ENCODE results near the gene IQCM.

The IQCM gene, protein sequence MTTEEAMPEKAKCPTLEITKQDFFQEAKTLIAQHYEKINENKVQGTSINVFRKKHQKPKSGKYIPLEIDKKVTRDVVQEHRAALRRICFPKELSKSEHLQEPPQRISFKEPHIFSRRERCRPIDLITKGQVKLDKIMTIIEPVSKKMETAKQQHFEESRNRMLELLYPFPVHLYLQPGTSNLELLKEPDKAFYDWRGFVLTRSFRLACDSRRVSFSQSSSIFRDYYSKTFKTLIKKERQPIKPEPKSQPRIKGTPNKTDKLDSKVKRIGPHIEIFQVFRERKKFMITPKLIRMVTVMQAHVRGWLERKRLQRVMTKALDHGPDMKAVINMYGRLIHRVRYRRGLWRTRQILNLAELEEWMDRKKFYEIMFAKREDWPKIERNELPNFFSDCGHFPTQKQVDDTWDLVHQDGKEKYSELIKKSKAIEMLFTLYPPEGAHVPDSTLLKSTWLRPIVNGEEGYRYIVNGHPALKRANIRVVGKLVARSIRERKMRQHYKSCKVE

DNA sequence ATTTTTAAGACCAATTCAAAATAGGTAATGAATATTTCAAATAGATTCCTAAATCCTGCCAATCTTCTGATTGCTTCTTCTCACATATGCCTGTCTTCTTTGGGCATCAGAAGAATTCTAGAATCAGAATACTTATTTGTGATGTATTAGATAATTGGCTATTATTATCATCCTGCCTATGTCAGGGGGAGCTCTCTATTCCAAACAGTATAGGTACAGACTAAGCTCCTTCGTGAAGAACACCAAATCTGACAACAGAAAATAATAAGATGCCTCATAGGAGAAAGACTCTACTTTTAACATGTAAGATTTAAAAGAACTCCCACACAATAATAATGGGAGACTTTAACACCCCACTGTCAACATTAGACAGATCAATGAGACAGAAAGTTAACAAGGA is at the start of gene IQCM:
Gene IQCM (minus strand): TSS at position 101 of the 400 bp plus-strand sequence. CDS start 73,152 bp downstream, outside the sequence.
- Histone ChIP-seq H3K27me3 (replicated peaks; ENCODE audit: control insufficient read depth, insufficient read depth, low read length) (no peaks in the 10 kb centered on the region), H3K36me3 (ENCODE audit: control insufficient read depth, insufficient read depth, low read length, severe bottlenecking) (no peaks in the 10 kb centered on the region), H3K9ac (ENCODE audit: low read length) (no peak within 1 kb of the TSS), H3K4me1 (ENCODE audit: control insufficient read depth, insufficient read depth, low read length) (no peaks in the 10 kb centered on the region), H3K9me3 (ENCODE audit: control insufficient read depth, low read length) (no peaks in the 10 kb centered on the region), H3K4me3 (ENCODE audit: low read length) (no peak within 1 kb of the TSS)
- DNase-seq (ENCODE audit: low read depth) = no peak

DNA sequence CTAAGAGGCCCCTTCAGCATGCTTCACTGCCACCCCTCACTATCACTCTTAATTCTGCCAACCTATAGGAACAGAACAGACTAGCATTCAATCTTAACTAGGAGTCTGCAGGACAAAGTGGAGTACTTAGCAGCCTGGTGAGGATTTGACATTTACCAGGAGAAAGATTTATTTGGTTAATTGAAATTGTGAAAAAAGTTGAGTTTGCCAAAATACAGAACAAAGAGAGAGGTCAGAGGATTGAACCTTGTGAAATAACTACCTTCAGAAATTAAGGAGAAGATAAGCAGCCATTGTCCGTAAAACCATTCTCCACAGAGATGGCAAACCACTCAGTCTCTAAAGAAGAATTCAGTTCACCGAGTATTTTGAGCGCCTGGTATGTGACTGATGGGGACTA is 41.8 kb upstream of the IQCM start:
- no peaks in the 10 kb centered on the region for H3K27me3 ChIP-seq (replicated peaks; ENCODE audit: control insufficient read depth, insufficient read depth, low read length)
- H3K9me3 ChIP-seq (ENCODE audit: control insufficient read depth, low read length) = peaks cover 4% of the 10 kb centered on the region
- H3K4me1 ChIP-seq (ENCODE audit: control insufficient read depth, insufficient read depth, low read length) = no peaks in the 10 kb centered on the region
- no peaks in the 10 kb centered on the region for H3K36me3 ChIP-seq (ENCODE audit: control insufficient read depth, insufficient read depth, low read length, severe bottlenecking)
- no peak for DNase-seq (ENCODE audit: low read depth)
- no peak overlapping the region for H3K4me3 ChIP-seq (ENCODE audit: low read length)
- H3K9ac ChIP-seq (ENCODE audit: low read length) = no peak overlapping the region

DNA sequence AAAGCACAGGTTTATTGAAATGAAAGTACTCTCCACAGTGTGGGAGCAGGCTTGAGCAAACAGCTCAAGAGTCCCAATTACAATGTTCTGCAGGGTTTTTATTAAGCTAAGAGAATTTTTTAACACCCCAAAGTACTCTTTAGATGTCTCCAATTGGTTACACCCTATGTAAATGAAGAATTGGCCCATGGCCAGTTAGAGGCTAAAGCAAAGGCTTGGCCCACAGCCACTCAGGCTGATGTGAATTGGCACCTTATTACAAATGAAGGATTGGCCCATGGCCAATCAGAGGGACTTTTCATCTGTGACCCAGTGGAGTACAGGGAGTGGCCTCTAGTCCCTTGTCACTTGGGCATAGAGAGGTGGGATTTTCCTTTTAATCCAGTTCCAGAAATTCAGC is 30.1 kb upstream of the IQCM start:
- Histone ChIP-seq H3K4me3 (ENCODE audit: low read length) (no peak overlapping the region), H3K36me3 (ENCODE audit: control insufficient read depth, insufficient read depth, low read length, severe bottlenecking) (no peaks in the 10 kb centered on the region), H3K27me3 (replicated peaks; ENCODE audit: control insufficient read depth, insufficient read depth, low read length) (no peaks in the 10 kb centered on the region), H3K4me1 (ENCODE audit: control insufficient read depth, insufficient read depth, low read length) (no peaks in the 10 kb centered on the region), H3K9ac (ENCODE audit: low read length) (no peak overlapping the region), H3K9me3 (ENCODE audit: control insufficient read depth, low read length) (no peaks in the 10 kb centered on the region)
- DNase-seq (ENCODE audit: low read depth) = no peak

DNA sequence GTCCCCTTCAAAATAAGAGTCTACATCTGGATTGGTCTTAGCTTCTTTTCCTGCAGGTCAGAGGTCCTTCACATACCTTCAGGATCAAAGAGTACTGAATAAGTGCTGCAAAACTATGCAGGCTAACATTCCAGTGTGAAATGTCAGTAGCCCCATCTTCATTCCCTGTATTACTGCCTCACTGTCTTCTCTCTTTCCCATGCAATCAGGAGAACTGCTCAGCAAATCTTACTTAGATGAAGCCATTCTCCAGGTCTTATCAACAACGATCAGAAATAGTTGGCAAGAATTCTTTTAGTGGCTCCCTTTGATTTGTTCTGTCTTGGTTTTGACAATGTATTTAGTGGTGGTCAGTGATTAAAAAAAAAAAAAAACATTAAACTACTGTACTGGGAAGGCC is 26.0 kb upstream of the IQCM start:
- Histone ChIP-seq H3K4me3 (ENCODE audit: low read length) (no peak overlapping the region), H3K27me3 (replicated peaks; ENCODE audit: control insufficient read depth, insufficient read depth, low read length) (no peaks in the 10 kb centered on the region), H3K36me3 (ENCODE audit: control insufficient read depth, insufficient read depth, low read length, severe bottlenecking) (no peaks in the 10 kb centered on the region), H3K4me1 (ENCODE audit: control insufficient read depth, insufficient read depth, low read length) (no peaks in the 10 kb centered on the region), H3K9me3 (ENCODE audit: control insufficient read depth, low read length) (no peaks in the 10 kb centered on the region), H3K9ac (ENCODE audit: low read length) (no peak overlapping the region)
- DNase-seq (ENCODE audit: low read depth) = no peak

DNA sequence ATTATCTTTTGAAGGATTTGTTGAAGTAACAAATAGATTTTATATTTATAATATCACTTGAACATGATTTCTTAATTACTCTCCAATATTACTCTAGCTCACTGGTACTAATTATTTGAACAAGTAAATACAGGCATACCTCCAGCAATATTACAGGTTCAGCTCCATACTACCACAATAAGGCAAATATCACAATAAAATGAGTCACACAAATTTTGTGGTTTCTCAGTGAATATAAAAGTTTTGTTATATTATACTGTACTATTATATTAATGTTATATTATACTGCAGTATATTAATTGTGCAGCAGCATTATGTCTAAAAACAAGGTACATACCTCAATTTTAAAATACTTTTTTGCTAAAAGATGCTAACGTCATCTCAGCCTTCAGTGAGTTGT is 22.4 kb upstream of the IQCM start:
- DNase-seq (ENCODE audit: low read depth) = no peak
- Histone ChIP-seq H3K9ac (ENCODE audit: low read length) (no peak overlapping the region), H3K36me3 (ENCODE audit: control insufficient read depth, insufficient read depth, low read length, severe bottlenecking) (no peaks in the 10 kb centered on the region), H3K9me3 (ENCODE audit: control insufficient read depth, low read length) (no peaks in the 10 kb centered on the region), H3K4me3 (ENCODE audit: low read length) (no peak overlapping the region), H3K27me3 (replicated peaks; ENCODE audit: control insufficient read depth, insufficient read depth, low read length) (no peaks in the 10 kb centered on the region), H3K4me1 (ENCODE audit: control insufficient read depth, insufficient read depth, low read length) (no peaks in the 10 kb centered on the region)

DNA sequence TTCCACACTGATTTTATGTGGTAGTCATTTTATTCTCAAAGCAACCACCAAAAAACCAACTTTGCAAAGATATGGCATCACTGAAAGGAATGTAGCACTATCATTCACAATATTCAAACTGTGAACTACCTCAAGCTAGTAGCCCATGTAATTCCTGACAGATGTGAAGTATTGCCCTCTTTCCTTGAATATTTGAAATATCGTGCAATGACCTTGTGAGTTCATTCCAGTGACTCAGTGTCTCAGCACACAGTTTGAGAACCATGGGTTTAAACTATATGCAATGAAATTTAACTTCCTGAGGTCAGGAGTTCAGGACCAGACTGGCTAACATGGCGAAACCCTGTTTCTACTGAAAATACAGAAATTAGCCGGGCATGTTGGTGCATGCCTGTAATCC is 20.9 kb upstream of the IQCM start:
- Histone ChIP-seq H3K9me3 (ENCODE audit: control insufficient read depth, low read length) (no peaks in the 10 kb centered on the region), H3K27me3 (replicated peaks; ENCODE audit: control insufficient read depth, insufficient read depth, low read length) (no peaks in the 10 kb centered on the region), H3K4me3 (ENCODE audit: low read length) (no peak overlapping the region), H3K36me3 (ENCODE audit: control insufficient read depth, insufficient read depth, low read length, severe bottlenecking) (no peaks in the 10 kb centered on the region), H3K9ac (ENCODE audit: low read length) (no peak overlapping the region), H3K4me1 (ENCODE audit: control insufficient read depth, insufficient read depth, low read length) (no peaks in the 10 kb centered on the region)
- DNase-seq (ENCODE audit: low read depth) = peak; percentile 26

DNA sequence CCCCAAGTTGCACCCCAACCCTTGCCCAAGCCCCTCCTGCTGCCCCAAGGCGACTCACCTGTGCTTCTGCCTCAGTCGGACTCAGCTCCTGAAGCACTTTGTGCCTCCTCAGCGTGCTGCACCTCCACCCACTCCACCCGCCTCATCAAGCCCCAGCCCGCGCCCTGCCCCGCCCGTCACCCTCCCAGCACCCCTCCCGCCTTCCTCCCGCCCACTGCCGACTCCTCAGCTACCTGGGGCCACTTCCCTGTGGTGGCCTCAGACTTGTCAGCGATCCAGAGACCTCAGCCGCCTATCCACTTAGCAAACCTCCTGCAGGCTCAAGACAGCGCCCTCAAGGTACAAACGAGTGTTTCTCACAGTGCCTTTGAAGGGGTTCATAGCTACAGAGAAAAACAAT is 19.6 kb upstream of the IQCM start:
- Histone ChIP-seq H3K4me1 (ENCODE audit: control insufficient read depth, insufficient read depth, low read length) (no peaks in the 10 kb centered on the region), H3K4me3 (ENCODE audit: low read length) (no peak overlapping the region), H3K36me3 (ENCODE audit: control insufficient read depth, insufficient read depth, low read length, severe bottlenecking) (no peaks in the 10 kb centered on the region), H3K27me3 (replicated peaks; ENCODE audit: control insufficient read depth, insufficient read depth, low read length) (no peaks in the 10 kb centered on the region), H3K9ac (ENCODE audit: low read length) (no peak overlapping the region), H3K9me3 (ENCODE audit: control insufficient read depth, low read length) (no peaks in the 10 kb centered on the region)
- DNase-seq (ENCODE audit: low read depth) = no peak

DNA sequence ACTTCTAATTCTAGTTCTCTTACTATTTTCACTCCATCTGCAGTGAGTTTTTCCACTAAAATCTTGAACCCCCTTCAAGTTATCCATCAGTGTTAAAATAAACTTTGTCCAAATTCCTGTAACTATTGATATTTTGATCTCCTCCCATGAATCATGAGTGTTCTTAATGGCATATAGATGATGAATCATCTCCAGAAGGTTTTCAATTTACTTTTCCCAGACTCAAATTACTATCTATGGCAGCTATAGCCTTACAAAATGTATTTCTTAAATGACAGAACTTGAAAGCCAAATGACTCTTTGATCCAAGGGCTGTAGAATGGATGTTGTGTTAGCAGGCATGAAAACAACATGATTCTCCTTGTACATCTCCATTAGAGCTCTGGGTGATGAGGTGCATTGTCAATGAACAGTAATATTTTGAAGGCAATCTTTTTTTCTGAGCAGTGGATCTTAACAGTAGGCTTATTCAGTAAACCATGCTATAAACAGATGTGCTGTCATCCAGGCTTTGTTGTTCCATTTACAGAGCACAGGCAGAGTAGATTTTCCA is 16.1 kb upstream of the IQCM start:
- Histone ChIP-seq H3K4me3 (ENCODE audit: low read length) (no peak overlapping the region), H3K4me1 (ENCODE audit: control insufficient read depth, insufficient read depth, low read length) (no peaks in the 10 kb centered on the region), H3K9ac (ENCODE audit: low read length) (no peak overlapping the region), H3K27me3 (replicated peaks; ENCODE audit: control insufficient read depth, insufficient read depth, low read length) (no peaks in the 10 kb centered on the region), H3K36me3 (ENCODE audit: control insufficient read depth, insufficient read depth, low read length, severe bottlenecking) (no peaks in the 10 kb centered on the region), H3K9me3 (ENCODE audit: control insufficient read depth, low read length) (no peaks in the 10 kb centered on the region)
- no peak for DNase-seq (ENCODE audit: low read depth)

DNA sequence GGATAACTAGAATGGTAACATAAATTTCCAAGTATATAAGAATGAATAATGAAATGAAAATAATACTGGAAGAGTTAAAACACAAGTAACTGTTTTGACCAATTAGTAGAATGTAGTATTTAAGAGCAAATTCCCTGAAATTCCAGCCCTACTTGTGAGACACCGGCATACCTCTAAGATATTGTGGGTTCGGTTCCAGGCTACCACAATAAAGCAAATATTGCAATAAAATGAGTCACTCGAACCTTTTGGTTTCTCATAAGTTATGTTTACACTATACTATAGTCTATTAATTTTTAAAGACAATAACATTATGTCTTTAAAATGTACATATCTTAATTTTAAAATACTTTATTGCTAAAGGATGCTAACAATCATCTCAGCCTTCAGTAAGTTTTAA is 15.2 kb upstream of the IQCM start:
- no peaks in the 10 kb centered on the region for H3K9me3 ChIP-seq (ENCODE audit: control insufficient read depth, low read length)
- no peak overlapping the region for H3K4me3 ChIP-seq (ENCODE audit: low read length)
- no peaks in the 10 kb centered on the region for H3K36me3 ChIP-seq (ENCODE audit: control insufficient read depth, insufficient read depth, low read length, severe bottlenecking)
- DNase-seq (ENCODE audit: low read depth) = no peak
- no peak overlapping the region for H3K9ac ChIP-seq (ENCODE audit: low read length)
- H3K27me3 ChIP-seq (replicated peaks; ENCODE audit: control insufficient read depth, insufficient read depth, low read length) = no peaks in the 10 kb centered on the region
- H3K4me1 ChIP-seq (ENCODE audit: control insufficient read depth, insufficient read depth, low read length) = no peaks in the 10 kb centered on the region

DNA sequence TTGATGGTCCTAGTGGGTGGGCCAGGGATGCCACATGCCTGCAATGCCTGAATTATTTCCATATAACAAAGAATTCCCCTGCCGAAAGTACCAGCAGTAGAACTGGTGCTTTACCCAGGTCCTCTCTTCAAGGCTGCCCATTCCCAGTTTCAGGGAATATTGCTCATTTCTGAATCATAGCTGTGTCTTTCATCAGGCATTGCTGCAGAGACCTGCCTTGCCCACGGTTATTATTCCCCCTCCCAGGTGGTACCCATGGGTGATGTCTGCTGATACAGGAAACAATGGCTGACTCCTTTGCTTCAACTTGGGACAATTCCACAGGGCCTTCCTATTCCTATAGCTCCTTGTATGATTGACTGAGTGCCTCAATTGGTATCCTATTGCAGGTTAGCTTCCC is 9.7 kb upstream of the IQCM start:
- Histone ChIP-seq H3K27me3 (replicated peaks; ENCODE audit: control insufficient read depth, insufficient read depth, low read length) (no peaks in the 10 kb centered on the region), H3K4me3 (ENCODE audit: low read length) (no peak overlapping the region), H3K9me3 (ENCODE audit: control insufficient read depth, low read length) (no peaks in the 10 kb centered on the region), H3K9ac (ENCODE audit: low read length) (no peak overlapping the region), H3K4me1 (ENCODE audit: control insufficient read depth, insufficient read depth, low read length) (peaks cover 11% of the 10 kb centered on the region), H3K36me3 (ENCODE audit: control insufficient read depth, insufficient read depth, low read length, severe bottlenecking) (no peaks in the 10 kb centered on the region)
- DNase-seq (ENCODE audit: low read depth) = no peak

DNA sequence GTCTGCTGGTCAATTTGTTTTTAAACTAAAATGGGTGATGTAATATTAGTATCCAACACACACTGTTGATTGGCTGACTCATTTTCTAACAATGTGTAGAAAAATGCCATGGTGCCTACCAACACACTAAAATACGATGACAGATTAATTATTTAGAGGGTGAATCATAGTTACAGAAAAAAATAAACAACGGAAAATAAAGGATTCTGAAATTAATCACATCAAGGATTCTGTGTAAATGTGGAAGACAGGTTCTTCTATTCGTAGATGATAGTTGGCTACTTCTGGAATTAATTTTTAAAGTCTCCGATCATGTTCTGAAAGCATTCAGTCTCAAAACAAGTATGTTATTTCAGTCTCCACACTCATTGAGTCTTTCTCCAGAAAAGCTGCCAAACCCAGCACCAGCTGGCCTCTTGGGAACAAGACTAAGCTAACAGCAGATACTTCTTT is 8.2 kb upstream of the IQCM start:
- DNase-seq (ENCODE audit: low read depth) = peak; percentile 77
- Histone ChIP-seq H3K36me3 (ENCODE audit: control insufficient read depth, insufficient read depth, low read length, severe bottlenecking) (no peaks in the 10 kb centered on the region), H3K4me3 (ENCODE audit: low read length) (peak overlapping the region; percentile 58), H3K27me3 (replicated peaks; ENCODE audit: control insufficient read depth, insufficient read depth, low read length) (no peaks in the 10 kb centered on the region), H3K4me1 (ENCODE audit: control insufficient read depth, insufficient read depth, low read length) (peaks cover 11% of the 10 kb centered on the region), H3K9me3 (ENCODE audit: control insufficient read depth, low read length) (no peaks in the 10 kb centered on the region), H3K9ac (ENCODE audit: low read length) (peak overlapping the region; percentile 16)
